ENCODE results near the gene PALLD. TPM values are rescaled to one million over a fixed set of nuclear protein-coding genes. Genes with fewer than 3 reads are reported as not detected.
A peak's percentile ranks its signal among the peaks of the same experiment; 100 is the strongest.

Gene PALLD
- total RNA-seq, 2 donors from 2014 or later: 649 to 791 TPM

DNA sequence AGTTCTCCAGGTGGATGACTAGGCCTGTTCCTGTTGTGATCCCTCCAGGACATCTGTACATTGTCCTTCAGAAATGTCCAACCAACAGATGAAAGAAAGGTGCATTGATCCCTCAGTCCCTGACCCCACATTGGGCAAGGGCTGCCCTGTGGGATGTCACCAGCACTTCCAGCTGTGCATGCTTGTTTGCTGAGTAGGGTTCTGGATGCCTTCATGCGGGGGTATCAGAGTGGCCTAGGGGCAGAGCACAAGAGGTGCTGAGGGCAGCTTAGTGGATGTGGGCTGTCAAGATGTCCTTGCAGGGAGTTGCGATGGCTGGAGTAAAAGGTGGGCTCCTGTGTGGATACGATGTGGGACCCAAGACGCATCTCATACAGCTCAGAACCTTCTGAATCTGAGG is 112.5 kb downstream of the PALLD start:
- intact Hi-C loops (cut with DNase I): no loop called here
- no peak for DNase-seq (ENCODE audit: low spot score)

DNA sequence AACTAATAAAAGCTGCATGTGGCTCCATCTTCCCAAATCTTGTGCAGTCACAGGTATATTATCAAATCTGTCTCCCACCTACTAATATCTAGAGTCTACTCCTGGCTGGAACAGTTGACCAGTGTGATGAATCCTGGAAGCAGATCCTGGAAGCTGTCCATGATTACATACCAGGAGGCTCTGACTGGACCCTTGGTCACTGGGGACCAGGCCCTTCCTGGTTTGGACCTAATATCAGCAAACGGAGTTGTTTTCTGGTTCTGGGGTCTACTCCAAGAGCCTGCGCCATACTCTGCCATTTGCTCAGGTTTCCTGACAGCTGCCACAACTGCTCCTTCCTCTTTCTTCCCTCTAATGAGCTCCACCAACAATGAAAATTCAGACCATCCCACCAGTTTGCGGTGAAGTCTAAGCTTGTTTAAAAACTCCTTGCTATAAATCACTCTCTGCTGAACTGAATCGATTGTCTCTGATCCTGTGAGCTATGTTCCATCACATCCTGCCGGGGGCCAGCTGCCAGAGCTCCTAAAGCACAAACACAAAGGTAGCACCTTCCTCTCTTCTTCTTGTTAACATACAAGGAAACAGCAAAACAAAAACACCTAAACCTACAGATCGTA is 114.2 kb downstream of the PALLD start:
- DNase-seq (ENCODE audit: low spot score): no peak
- intact Hi-C loops (cut with DNase I): no loop called here

DNA sequence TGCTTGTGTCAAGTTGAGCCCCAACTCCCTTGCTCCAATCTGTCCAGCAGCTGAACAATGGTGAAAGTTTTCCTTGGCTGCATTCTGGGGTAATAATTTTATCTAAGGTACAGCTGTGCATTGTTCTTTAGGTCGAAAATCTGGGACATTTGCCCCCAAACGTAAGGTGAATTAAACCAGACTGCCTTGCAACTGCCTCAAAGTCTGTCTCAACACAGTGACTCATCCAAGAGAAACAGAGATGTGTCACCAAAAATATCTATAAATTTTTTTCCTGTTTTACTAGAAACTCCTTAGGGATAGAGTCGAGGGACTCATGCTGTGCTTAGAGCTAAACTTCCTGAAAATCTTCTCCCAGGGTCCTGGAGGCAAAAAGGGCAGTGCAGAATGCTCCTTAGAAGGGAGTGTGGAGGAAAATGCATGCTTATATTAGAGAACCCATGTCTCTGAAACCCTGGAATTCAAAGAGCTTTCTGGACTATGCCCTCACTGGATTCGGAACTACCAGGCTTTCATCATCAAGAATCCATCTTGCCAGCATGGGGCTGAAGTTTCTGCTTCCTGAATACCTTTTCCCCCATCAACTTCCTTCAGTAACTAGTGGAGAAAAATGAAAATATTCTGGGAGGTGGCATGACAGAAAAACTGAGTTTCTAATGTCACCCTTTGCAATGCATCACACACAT is 115.7 kb downstream of the PALLD start:
- DNase-seq (ENCODE audit: low spot score): no peak
- intact Hi-C loops (cut with DNase I): no loop called here

DNA sequence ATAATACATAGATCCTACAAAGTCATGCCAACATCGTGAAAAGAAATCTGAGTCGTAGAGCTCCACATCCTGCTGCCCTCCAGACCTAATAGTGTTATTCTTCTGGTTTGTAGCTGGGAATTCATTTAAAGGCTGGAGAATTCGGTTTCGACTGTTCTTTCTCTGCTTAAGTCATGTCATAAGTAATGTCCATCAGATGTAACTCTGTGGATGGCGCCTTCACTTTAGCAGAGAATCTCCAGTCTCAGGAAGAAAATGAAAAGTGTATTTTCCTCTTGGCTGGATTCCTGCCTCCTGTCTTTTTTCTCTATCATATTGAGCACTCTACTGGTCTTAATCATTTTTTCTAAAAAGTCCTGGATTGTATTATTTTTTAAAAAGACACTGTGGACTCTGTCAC is 117.0 kb downstream of the PALLD start:
- intact Hi-C loops (cut with DNase I): no loop called here
- DNase-seq (ENCODE audit: low spot score): no peak

DNA sequence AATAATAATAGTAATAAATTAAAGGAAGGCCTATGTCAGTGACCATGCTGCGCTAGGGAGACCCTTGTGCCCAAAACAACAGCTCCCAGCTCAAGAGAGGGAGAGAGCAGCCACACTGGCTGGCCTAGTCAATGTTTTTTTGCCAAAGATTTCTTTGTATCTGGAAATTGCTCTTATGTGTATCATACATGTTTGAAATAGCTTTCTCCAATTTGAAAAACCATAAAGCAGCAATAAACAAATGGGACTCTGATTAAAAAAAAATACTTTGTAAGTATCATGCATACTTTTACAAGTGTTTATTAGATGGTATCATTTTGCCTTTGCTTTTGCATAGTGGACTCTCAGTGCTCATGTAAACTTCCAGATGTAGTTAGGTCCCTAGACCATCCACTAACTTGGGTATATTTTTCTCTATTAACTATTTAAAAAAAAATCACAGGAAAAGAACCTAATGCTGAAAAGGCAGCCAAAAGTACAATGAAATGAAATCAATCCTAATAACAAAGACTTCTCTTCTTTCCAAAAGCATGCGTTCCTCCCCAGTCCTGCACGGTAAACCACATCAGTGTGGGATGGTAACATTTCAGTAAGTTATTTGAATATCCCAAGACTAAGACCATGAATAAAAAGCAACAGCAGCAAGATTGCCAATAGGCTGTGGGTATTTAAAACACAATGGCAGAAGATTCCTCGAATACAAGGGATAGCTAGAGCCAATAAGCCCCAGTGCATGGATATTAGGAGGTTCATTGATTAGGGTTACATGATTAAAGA is 117.6 kb downstream of the PALLD start:
- intact Hi-C loops (cut with DNase I): no loop called here

DNA sequence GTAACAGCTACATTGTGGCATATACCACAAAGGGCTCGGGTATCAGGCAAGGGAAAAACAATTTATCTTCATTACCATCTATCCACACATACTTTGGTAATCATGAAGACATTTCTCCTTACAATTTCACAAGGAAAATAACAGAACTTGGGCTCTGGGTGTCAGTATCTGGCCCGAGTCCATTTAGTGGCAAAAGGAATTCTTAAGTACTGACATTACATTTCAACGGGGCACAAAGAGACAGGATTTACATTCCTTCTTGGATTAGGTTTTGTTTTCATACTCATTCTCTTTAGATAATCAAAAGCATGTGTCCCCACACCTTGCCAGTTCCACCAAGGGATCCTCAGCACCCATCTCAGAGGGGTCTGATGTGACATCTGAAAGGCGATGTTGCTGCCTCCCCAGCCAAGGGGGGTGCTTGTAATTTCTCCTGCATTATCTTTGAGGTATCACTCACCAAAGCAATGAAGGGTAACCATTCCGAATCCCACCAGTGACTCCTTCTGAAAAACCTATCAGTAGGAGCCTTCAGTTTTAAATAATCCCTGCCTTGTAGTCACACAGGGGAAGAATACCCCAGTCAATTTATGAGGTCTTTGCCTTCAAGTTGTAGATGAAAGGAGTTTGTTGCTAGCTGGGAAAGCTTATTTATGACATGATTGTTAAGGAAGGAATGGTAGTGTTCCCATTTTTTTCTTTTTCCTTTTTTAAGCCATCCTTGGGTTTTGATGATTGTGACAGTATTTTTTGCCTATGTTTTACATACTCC is 118.6 kb downstream of the PALLD start:
- intact Hi-C loops (cut with DNase I): no loop called here
- DNase-seq (ENCODE audit: low spot score): no peak

More for the DNA sequence above, 117.6 kb downstream of the PALLD start:
- no peak for DNase-seq (ENCODE audit: low spot score)

DNA sequence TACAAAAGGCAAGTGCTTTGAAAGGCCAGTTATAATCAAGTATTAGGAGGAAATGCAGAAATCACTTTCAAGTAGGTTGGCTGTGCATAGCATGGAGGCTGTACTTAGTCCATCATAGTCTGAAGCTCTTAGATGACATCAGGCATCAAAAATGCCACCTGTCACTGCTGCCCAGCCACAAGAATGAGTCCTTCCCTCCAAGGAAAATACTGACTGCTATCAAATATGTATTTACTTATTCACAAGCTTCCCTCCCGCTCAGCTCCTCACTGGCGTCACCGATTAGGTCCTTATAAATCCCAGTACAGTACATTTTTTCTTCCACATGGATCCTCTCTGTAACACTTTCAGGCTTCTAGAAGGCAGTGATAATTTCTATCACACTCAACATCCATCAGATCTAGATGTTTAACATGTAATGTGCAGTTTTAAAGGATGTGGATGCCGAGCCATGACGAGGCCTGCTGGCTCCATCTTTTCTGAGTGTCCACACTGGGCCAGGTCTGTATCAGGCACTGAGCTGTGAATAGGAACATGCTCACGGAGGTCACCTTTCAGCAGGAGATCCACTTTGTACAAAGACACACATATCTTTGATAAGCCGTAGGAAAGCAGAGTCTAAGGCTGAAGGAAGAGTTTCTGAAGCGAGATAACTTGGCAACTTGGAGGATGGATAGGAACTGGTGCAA is 121.9 kb downstream of the PALLD start:
- DNase-seq (ENCODE audit: low spot score): no peak
- intact Hi-C loops (cut with DNase I): no loop called here

DNA sequence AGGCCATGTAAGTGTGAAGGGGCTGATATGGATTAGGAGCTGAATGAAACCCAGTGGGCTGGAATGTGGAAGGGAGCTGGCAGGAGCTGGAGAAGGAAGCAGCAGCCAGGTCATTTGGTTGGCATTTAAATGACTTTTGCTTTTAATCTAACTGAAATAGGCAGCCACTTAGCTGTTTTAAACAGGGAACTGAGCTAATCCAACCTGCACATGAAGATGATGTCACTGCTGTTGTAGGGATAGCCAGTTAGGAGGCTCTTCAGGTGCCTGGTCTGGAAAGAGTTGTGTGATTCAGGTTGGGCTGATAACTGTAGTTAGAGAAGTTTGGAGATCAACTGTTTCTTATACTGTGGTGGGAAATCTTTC is 122.4 kb downstream of the PALLD start:
- intact Hi-C loops (cut with DNase I): no loop called here

DNA sequence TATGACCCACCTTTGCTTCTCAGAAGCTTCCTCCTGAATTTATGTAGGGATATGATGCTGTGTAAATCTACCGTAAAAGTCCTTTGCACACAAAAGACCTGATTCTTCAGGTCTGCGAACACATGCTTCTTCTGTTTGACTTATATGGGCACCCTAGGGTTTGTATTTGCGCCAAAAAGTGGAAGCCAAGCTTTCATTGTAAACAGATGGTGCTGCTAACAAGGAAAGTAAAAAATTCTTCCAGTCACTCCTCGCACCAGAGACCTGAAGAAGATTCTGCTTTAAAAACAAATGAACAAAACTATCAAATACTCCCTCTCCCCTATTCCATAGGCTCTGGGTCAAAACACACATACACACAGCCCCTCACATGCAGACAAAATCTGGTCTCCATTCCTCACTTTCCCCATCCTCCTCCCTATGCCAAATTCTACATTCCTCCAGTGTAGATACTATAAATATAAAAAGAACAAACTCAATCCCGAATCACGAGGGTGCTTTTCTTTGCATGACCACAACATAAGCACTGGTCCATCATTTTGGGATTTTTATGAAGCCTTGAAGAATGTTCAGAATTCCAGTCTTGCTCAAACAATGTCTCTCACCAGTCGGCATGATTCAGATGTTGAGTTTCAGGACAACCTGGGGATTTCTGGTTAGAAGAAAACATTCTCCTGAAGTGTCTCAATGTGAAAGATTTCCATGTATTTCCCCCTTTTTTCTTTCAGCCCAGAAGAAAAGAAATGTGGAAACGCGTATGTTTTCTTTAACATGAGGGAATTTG is 125.1 kb downstream of the PALLD start:
- intact Hi-C loops (cut with DNase I): no loop called here
- DNase-seq (ENCODE audit: low spot score): no peak

More for the DNA sequence above, 122.4 kb downstream of the PALLD start:
- DNase-seq (ENCODE audit: low spot score): no peak

DNA sequence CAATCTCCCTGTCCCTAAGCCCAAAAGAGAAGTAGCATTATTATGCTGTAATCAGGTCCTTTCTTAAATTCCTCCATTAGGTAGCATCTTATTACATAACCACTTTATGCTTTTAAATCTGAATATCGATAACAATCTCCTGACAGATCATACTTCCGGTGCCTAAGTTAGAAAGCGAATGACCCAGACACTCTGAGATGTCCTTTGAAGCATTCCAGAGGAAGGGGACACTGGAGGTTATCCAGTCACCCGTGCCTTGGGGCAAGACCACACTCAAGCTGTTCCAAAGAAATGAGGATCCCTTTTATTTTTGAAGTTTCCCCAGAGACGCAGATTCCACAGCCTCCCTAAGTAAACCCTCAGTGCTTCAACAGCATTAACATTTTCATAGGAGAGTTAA is 125.7 kb downstream of the PALLD start:
- DNase-seq (ENCODE audit: low spot score): no peak
- intact Hi-C loops (cut with DNase I): no loop called here

DNA sequence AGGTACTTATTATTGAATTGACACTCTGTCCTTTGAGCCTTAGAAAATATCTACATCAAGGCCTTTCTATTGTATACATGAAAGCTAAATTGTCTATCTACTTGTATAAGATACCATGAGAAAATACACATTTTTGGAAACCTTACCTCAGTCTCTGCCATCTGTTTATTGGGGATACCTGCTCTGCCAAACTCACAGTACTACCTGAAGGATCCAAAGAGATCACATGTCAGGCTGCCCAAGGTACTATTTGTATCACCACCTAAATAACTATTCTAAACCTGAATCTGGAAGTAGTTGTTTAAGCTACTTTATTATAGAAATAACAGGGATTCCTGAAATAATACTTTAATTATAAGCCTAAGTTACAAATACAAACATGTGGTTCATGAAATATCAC is 126.2 kb downstream of the PALLD start:
- no peak for DNase-seq (ENCODE audit: low spot score)
- intact Hi-C loops (cut with DNase I): no loop called here

DNA sequence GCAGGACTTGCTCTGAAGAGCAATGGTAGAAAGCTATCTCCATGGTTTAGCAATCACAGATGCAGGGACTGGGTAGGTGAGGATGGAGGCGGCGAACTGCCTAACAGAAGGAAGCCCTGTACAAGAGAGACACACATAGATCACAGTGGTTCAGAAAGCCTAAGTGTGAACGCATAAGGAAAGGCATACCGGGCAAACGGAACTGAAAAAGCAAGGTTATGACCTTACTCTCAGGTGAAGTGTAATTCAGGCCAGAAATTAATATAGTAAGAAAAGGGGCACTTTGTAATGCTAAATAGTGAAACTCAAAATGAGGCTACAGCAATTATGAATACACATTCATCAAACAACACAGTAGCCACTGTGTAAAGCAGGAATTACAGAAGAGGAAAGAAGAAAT is 126.6 kb downstream of the PALLD start:
- DNase-seq (ENCODE audit: low spot score): no peak
- intact Hi-C loops (cut with DNase I): no loop called here

DNA sequence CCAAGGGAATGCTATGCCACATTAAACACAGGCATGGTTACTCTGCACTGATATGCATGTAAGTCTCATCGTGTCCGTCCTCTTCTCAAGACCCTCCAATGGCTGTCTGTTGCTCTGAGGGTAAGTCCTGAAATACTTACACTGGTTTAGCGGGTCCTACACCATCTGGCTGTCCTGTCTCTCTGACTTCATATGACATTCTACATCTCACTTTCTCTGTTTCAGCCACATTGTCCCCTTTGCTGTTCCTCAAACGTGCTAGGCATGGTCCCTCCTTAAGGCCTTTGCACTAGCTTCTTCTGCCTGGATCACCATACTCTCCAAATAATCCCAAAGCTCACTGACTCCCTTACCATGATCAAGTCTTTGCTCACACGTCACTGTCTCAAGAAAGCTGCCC is 131.4 kb downstream of the PALLD start:
- no peak for DNase-seq (ENCODE audit: low spot score)
- intact Hi-C loops (cut with DNase I): no loop called here

DNA sequence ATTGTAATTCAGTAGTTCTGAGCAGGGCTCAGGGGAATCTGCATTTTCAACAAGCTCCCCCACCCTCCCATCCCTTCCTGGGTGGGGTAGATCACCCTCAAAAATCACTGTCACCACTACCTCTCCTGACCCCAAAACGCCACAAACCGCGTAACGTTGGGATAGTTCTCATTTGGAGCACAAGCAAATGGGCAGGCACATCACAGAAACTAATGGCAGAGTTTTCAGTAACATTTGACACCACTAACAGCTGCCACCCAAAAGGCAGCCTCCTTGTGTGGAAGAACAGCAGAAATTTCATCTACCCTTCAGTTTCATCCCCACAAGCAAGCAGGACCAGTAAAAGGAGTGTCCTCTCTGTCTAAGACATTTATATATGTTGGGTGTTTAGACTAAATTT is 132.7 kb downstream of the PALLD start:
- intact Hi-C loops (cut with DNase I): no loop called here
- DNase-seq (ENCODE audit: low spot score): no peak

DNA sequence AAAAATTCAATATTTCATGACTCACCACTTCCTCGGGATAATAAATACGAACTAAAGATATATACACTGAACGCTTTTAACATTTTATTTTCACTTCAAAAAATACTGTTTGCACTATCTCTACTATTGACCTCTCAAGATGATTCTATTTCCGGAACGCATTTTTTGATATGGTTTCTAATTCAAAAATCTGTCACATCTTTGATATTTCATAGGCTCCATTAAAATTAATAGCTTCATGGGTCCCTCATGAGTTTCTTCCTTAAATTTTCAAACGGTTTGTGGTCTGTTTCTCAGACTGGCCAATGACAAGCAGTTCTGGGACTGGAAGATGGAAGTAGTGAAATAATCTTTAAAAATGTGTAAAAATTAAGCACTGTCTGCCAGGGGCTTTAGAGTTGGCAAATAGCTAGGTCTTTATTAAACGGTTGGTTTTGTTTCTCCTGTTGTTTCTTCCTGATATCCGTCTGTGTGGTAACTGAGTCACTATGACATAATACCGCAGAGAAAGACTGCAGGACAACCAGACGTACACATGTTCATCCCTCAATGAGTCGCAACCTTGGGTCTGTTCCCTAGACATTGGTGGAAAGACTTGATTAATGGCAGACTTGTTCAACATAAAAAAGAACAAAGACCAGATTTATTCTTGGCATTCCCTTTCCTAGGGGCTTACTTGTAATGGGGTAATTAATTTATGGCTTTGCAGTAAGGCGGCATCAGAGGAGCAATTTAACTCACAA is 133.8 kb downstream of the PALLD start:
- intact Hi-C loops (cut with DNase I): no loop called here

DNA sequence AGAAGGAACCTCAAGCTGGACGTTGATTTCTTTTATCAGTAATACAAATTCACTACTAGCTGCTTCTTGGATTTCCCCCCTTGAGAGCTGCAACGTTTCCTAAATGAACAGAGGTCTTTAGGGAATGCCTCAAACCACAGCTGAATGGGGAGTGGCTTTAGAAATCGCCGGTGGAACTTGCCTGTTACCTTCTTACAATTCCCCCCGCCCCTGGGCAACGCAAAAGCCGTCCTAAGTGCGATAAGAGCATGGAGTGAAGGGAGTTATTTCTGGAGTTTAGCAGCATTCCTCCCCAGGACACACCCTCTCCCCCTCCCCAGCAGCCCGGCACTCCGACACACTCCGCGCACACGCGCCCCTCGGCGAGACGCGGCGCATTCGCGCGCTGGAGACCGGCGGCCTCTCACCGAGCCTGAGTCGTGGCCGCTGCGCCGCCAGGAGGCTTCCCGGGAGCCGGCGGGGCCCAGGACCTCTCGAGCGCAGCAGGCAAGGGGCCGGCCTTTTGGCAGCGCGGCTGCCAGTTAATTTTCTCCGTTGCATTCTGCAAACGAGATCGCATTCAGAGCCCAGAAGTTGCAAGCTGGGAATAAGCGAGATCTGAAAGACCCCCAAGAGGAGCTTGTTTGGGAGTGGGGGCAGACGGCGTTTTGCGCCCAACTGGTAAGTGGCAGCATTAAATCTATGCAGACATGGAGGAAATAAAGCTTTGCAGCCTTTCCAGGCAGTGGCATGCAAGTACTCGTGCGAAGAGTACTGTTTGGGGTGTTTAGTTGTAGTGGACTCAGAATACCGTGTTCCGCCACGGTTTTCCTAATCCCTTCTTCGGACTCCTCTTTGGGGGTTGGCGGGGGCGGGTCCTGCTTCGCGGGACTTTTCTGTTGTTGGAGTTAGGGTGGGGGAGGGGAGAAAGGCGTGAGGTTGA is 134.7 kb downstream of the PALLD start:
- intact Hi-C loops (cut with DNase I): no loop called here
- peak; percentile 83 for DNase-seq (ENCODE audit: low spot score)

More for the DNA sequence above, 133.8 kb downstream of the PALLD start:
- no peak for DNase-seq (ENCODE audit: low spot score)

DNA sequence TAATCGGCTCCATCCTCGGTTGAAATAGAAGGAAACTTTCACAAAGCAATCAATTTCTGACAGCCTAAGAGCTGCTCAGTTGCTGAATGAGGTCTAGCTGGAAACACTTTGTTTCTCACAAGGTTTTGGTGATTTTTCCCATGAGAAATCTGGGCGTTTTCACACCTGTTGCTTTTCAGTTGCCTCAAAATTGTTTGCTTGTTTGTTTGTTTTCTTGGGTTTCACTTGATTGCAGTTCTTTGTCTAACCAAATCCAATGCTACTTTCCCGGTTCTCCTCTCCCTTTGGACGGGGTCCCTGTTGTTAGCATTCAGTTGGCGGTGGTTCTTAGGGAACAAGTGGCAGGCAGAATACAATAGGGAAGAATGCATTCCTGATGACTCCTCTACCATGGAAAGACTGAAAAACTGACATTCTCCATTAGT is 135.5 kb downstream of the PALLD start:
- intact Hi-C loops (cut with DNase I): no loop called here
- no peak for DNase-seq (ENCODE audit: low spot score)

All from posterior vena cava (tissue), 2 donors.